ENCODE measurements around the gene CMTM2.

- TF ChIP-seq CTCF (IDR thresholded peaks at IDR 0.05 in 8 of 11, conservative IDR thresholded peaks at IDR 0.05 in 3 of 11) (no peak), POLR2A (IDR thresholded peaks at IDR 0.05) (no peak)
These were observed 13.0 kb upstream of the CMTM2 start, which contains the start of gene CMTM1 for GRCh38 chr16:66566051-66566901.
